Measurements from ENCODE around the gene SPEN. TPM values are rescaled to one million over a fixed set of nuclear protein-coding genes. Genes with fewer than 3 reads are reported as not detected.

The SPEN gene
- total and polyA plus RNA-seq, 2 of the 13 experiments (the other 11 are each of a cell fraction or from before 2014, with no cell fraction given): 4.8 to 14.0 TPM

DNA sequence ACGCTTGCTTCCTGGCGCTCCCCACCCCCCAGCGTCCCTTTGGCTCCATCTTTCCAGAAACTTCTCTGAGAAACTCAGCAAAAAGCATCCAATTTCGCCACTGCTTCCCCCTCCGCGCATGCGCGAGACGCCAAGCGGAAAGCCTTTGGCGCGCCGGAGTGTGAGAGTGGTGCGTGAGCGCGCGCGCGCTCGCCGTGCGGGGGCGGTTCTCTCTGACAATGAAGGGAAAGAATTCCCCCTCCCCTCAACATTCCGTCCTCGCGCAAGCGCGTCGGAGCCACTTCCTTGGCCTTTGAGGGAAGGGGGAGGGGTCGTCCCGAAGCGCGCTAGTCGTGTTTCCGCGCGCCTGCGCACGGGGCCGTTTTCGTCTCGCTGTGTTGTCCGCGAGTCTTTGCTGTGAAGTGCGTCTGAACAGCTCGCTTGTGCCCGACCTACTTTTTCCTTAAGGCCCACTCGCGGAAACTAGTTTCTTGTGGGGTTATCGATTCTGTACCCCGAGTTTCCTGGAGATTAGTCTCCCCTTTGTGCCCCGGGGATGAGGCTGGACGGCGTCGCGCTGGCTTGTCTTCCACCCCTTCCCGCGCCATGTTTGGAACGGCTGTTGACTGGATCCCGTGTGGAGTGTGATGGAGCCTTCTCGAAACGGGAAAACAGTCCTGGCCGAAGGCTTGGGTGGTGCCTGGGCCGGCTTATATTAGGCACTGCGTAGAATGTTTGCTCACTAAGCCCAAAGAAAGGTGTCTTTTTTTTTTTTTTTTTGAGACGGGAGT lies 11.6 kb upstream of the SPEN start (continued):
- TF ChIP-seq, protein P1, sequence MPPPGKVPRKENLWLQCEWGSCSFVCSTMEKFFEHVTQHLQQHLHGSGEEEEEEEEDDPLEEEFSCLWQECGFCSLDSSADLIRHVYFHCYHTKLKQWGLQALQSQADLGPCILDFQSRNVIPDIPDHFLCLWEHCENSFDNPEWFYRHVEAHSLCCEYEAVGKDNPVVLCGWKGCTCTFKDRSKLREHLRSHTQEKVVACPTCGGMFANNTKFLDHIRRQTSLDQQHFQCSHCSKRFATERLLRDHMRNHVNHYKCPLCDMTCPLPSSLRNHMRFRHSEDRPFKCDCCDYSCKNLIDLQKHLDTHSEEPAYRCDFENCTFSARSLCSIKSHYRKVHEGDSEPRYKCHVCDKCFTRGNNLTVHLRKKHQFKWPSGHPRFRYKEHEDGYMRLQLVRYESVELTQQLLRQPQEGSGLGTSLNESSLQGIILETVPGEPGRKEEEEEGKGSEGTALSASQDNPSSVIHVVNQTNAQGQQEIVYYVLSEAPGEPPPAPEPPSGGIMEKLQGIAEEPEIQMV (CRISPR knock-in tag; IDR thresholded peaks at IDR 0.05; ENCODE audit: low read depth): peak; percentile 38
- TF ChIP-seq NR2F2 (IDR thresholded peaks at IDR 0.05; ENCODE audit: borderline replicate concordance, low read depth) (no peak), ZNF775 (CRISPR knock-in tag; IDR thresholded peaks at IDR 0.05; ENCODE audit: borderline replicate concordance) (no peak), ZBTB38 (CRISPR knock-in tag; IDR thresholded peaks at IDR 0.05) (peak; percentile 98), ZNF230 (CRISPR knock-in tag; IDR thresholded peaks at IDR 0.05) (0 out of 2 replicates have a peak, but pooled peaks have one; percentile 38), ZNF607 (CRISPR knock-in tag; IDR thresholded peaks at IDR 0.05; ENCODE audit: borderline replicate concordance) (peak; percentile 89), FOXA1 (IDR thresholded peaks at IDR 0.05) (no peak), FOXA1 (CRISPR knock-in tag; IDR thresholded peaks at IDR 0.05) (0 out of 2 replicates have a peak, but pooled peaks have one; percentile 8)
- TF ChIP-seq, protein P2, sequence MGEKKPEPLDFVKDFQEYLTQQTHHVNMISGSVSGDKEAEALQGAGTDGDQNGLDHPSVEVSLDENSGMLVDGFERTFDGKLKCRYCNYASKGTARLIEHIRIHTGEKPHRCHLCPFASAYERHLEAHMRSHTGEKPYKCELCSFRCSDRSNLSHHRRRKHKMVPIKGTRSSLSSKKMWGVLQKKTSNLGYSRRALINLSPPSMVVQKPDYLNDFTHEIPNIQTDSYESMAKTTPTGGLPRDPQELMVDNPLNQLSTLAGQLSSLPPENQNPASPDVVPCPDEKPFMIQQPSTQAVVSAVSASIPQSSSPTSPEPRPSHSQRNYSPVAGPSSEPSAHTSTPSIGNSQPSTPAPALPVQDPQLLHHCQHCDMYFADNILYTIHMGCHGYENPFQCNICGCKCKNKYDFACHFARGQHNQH (CRISPR knock-in tag; IDR thresholded peaks at IDR 0.05): peak; percentile 84; the same call in 1 of the 2 replicates
- TF ChIP-seq, protein P3, sequence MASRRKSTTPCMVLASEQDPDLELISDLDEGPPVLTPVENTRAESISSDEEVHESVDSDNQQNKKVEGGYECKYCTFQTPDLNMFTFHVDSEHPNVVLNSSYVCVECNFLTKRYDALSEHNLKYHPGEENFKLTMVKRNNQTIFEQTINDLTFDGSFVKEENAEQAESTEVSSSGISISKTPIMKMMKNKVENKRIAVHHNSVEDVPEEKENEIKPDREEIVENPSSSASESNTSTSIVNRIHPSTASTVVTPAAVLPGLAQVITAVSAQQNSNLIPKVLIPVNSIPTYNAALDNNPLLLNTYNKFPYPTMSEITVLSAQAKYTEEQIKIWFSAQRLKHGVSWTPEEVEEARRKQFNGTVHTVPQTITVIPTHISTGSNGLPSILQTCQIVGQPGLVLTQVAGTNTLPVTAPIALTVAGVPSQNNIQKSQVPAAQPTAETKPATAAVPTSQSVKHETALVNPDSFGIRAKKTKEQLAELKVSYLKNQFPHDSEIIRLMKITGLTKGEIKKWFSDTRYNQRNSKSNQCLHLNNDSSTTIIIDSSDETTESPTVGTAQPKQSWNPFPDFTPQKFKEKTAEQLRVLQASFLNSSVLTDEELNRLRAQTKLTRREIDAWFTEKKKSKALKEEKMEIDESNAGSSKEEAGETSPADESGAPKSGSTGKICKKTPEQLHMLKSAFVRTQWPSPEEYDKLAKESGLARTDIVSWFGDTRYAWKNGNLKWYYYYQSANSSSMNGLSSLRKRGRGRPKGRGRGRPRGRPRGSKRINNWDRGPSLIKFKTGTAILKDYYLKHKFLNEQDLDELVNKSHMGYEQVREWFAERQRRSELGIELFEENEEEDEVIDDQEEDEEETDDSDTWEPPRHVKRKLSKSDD (CRISPR knock-in tag; IDR thresholded peaks at IDR 0.05; ENCODE audit: low read depth): peak; percentile 63
- TF ChIP-seq, protein P4, sequence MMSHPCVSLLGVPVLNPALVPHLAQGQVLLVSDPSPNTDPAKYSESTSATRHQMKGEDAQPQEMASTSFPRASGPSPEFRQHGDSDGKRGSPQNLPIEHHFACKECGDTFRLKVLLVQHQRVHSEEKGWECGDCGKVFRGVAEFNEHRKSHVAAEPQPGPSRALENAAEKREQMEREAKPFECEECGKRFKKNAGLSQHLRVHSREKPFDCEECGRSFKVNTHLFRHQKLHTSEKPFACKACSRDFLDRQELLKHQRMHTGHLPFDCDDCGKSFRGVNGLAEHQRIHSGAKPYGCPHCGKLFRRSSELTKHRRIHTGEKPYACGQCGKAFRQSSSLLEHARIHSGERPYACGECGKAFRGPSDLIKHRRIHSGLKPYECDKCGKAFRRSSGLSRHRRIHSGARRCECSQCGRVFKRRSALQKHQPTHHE (CRISPR knock-in tag; IDR thresholded peaks at IDR 0.05; ENCODE audit: borderline replicate concordance): peak; percentile 48; the same call in 1 of the 2 replicates
- TF ChIP-seq, protein P5, sequence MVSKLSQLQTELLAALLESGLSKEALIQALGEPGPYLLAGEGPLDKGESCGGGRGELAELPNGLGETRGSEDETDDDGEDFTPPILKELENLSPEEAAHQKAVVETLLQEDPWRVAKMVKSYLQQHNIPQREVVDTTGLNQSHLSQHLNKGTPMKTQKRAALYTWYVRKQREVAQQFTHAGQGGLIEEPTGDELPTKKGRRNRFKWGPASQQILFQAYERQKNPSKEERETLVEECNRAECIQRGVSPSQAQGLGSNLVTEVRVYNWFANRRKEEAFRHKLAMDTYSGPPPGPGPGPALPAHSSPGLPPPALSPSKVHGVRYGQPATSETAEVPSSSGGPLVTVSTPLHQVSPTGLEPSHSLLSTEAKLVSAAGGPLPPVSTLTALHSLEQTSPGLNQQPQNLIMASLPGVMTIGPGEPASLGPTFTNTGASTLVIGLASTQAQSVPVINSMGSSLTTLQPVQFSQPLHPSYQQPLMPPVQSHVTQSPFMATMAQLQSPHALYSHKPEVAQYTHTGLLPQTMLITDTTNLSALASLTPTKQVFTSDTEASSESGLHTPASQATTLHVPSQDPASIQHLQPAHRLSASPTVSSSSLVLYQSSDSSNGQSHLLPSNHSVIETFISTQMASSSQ (IDR thresholded peaks at IDR 0.05; ENCODE audit: low read depth): 0 out of 2 replicates have a peak, but pooled peaks have one; percentile 10
- TF ChIP-seq, protein P5 (CRISPR knock-in tag; IDR thresholded peaks at IDR 0.05; ENCODE audit: borderline replicate concordance): no peak; the same call in 1 of the 2 replicates
